ENCODE data around the gene TECTA. TPM values are rescaled to one million over a fixed set of nuclear protein-coding genes. Genes with fewer than 3 reads are reported as not detected.

The TECTA gene
- total RNA-seq, 6 experiments from 2014 or later, result 0.11 to 0.40 (median 0.16) TPM

- no peaks in the 10 kb centered on the region for H3K9me3 Mint-ChIP-seq
- no peak for TF ChIP-seq CTCF (IDR thresholded peaks at IDR 0.05)
- H3K36me3 Mint-ChIP-seq (ENCODE audit: low read depth), result no peaks in the 10 kb centered on the region
- H3K27me3 Mint-ChIP-seq (ENCODE audit: insufficient read depth), result peaks cover 26% of the 10 kb centered on the region
- no peak overlapping the region for H3K4me3 Mint-ChIP-seq
- no peaks in the 10 kb centered on the region for H3K4me1 Mint-ChIP-seq (ENCODE audit: low read depth)
- H3K27ac Mint-ChIP-seq, result no peak overlapping the region
- no peak for DNase-seq
Measured at GRCh38 chr11:121138259-121138658, 37.2 kb downstream of the TECTA start.

- H3K36me3 Mint-ChIP-seq (ENCODE audit: low read depth), result no peaks in the 10 kb centered on the region
- H3K9me3 Mint-ChIP-seq, result no peaks in the 10 kb centered on the region
- H3K4me3 Mint-ChIP-seq, result no peak overlapping the region
- no peak for DNase-seq
- H3K27ac Mint-ChIP-seq, result no peak overlapping the region
- peaks cover 24% of the 10 kb centered on the region for H3K27me3 Mint-ChIP-seq (ENCODE audit: insufficient read depth)
- no peak for TF ChIP-seq CTCF (IDR thresholded peaks at IDR 0.05)
- no peaks in the 10 kb centered on the region for H3K4me1 Mint-ChIP-seq (ENCODE audit: low read depth)
Measured at GRCh38 chr11:121140369-121140768, 39.3 kb downstream of the TECTA start.

- Mint-ChIP-seq H3K4me1 (ENCODE audit: low read depth) (no peaks in the 10 kb centered on the region), H3K27ac (no peak overlapping the region), H3K4me3 (no peak overlapping the region), H3K27me3 (ENCODE audit: insufficient read depth) (peaks cover 22% of the 10 kb centered on the region), H3K36me3 (ENCODE audit: low read depth) (no peaks in the 10 kb centered on the region), H3K9me3 (no peaks in the 10 kb centered on the region)
- TF ChIP-seq CTCF (IDR thresholded peaks at IDR 0.05), result no peak
- DNase-seq, result no peak
Measured at GRCh38 chr11:121141066-121141465, 40.0 kb downstream of the TECTA start.

GRCh38 chr11:121143921-121144320 lies 42.9 kb downstream of the TECTA start:
- Mint-ChIP-seq H3K27ac (no peak overlapping the region), H3K4me3 (no peak overlapping the region), H3K36me3 (ENCODE audit: low read depth) (no peaks in the 10 kb centered on the region), H3K4me1 (ENCODE audit: low read depth) (no peaks in the 10 kb centered on the region), H3K27me3 (ENCODE audit: insufficient read depth) (peaks cover 20% of the 10 kb centered on the region), H3K9me3 (no peaks in the 10 kb centered on the region)
- no peak for DNase-seq
- no peak for TF ChIP-seq CTCF (IDR thresholded peaks at IDR 0.05)

- Mint-ChIP-seq H3K4me3 (no peak overlapping the region), H3K4me1 (ENCODE audit: low read depth) (no peaks in the 10 kb centered on the region), H3K36me3 (ENCODE audit: low read depth) (no peaks in the 10 kb centered on the region), H3K27ac (no peak overlapping the region), H3K9me3 (no peaks in the 10 kb centered on the region), H3K27me3 (ENCODE audit: insufficient read depth) (peaks cover 22% of the 10 kb centered on the region)
- TF ChIP-seq CTCF (IDR thresholded peaks at IDR 0.05), result no peak
- no peak for DNase-seq
Measured at GRCh38 chr11:121144723-121145122, 43.7 kb downstream of the TECTA start.

- DNase-seq, result no peak
- peaks cover 22% of the 10 kb centered on the region for H3K27me3 Mint-ChIP-seq (ENCODE audit: insufficient read depth)
- H3K9me3 Mint-ChIP-seq, result no peaks in the 10 kb centered on the region
- H3K36me3 Mint-ChIP-seq (ENCODE audit: low read depth), result no peaks in the 10 kb centered on the region
- no peak overlapping the region for H3K27ac Mint-ChIP-seq
- no peak for TF ChIP-seq CTCF (IDR thresholded peaks at IDR 0.05)
- H3K4me3 Mint-ChIP-seq, result no peak overlapping the region
- H3K4me1 Mint-ChIP-seq (ENCODE audit: low read depth), result no peaks in the 10 kb centered on the region
Measured at GRCh38 chr11:121145826-121146225, 44.8 kb downstream of the TECTA start.

Data from HFFc6 (cell line).